ENCODE measurements around the gene RCBTB2.

The RCBTB2 gene

DNA sequence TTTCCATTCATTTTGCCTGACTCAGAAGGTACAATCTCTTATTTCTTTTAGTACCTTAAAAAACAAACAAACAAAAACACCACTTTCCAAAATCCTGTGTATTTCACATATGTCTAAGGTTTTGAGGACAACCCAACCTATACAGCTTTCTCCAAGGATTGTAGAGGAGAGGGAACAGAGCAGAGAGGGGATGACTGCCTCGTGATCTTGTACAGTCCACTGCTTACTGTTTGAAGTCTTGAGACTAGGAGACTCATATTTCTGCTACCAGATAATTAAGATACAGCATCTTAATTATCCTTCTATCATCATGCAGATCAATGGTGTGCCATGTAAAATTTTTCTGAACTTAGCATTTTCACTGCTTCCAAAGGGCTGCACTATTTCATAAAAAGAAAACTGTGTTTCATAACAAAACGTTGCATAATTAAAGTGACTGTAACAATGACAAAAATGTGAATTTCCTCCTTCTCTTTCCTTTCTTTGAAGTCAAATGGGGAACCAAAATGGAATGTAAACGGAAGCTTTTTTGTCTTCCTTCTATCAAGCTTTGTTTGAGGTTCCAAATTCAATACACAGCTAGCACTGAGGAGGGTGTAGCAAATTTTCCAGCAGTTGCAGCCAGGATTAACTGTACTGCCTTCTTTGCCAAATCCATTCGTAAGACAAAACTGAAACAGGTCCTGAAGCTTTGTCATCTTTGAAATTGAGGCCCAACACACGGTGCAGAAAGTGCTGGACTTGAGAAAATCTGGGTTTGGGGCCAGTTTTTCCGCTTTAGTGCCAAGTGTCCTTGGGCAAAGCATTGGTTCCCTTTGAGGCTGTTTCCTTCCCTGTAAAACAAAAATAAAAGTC lies 34.9 kb upstream of the RCBTB2 start:
- ChIA-PET CTCF (interaction anchor here (1.1 kb wide), 1 partner anchor 12 kb away, joined by 3 read pairs; no protein-coding TSS in a partner anchor), POLR2A (no interaction called here)
- no peak for TF ChIP-seq ZNF707 (tag by site-specific recombination; IDR thresholded peaks at IDR 0.05)
- TF ChIP-seq ZNF24 (tag by site-specific recombination; IDR thresholded peaks at IDR 0.05) = no peak
- TF ChIP-seq, protein P1, sequence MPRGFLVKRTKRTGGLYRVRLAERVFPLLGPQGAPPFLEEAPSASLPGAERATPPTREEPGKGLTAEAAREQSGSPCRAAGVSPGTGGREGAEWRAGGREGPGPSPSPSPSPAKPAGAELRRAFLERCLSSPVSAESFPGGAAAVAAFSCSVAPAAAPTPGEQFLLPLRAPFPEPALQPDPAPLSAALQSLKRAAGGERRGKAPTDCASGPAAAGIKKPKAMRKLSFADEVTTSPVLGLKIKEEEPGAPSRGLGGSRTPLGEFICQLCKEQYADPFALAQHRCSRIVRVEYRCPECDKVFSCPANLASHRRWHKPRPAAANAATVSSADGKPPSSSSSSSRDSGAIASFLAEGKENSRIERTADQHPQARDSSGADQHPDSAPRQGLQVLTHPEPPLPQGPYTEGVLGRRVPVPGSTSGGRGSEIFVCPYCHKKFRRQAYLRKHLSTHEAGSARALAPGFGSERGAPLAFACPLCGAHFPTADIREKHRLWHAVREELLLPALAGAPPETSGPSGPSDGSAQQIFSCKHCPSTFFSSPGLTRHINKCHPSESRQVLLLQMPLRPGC (tag by site-specific recombination; IDR thresholded peaks at IDR 0.05) = no peak
- TF ChIP-seq, protein P2, sequence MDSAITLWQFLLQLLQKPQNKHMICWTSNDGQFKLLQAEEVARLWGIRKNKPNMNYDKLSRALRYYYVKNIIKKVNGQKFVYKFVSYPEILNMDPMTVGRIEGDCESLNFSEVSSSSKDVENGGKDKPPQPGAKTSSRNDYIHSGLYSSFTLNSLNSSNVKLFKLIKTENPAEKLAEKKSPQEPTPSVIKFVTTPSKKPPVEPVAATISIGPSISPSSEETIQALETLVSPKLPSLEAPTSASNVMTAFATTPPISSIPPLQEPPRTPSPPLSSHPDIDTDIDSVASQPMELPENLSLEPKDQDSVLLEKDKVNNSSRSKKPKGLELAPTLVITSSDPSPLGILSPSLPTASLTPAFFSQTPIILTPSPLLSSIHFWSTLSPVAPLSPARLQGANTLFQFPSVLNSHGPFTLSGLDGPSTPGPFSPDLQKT (IDR thresholded peaks at IDR 0.05; ENCODE audit: borderline replicate concordance, low read depth, low read length) = no peak
- Histone ChIP-seq H3K27ac (ENCODE audit: extremely low read depth, low read depth, low read length) (no peak overlapping the region), H3K36me3 (ENCODE audit: control insufficient read depth in 2 of 2, insufficient read depth in 1 of 2, low read length in 2 of 2) (no peaks in the 10 kb centered on the region), H3K4me3 (ENCODE audit: low read depth, low read length) (no peak overlapping the region), H3K4me1 (ENCODE audit: control insufficient read depth, insufficient read depth, low read length) (no peaks in the 10 kb centered on the region), H3K9me3 (ENCODE audit: control insufficient read depth, insufficient read depth, low read depth, low read length) (no peaks in the 10 kb centered on the region)

DNA sequence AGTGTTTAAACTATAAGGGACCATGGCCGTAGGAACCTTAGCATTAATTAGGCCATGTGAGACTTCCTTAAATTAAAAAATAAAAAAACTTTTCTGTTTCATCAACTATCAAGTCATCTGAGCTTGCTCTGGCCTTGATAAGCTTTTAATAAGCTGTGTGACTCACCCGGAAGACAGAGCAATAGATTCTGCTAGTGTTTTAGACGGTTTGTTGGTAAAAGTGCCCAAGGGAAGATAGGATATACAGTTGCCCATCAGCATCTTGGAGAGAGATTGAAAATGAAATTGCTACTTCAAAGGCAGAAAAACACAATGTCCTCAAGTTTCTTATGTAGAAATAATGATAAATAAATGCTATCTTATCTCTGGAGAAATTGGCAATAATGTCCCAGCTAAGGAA lies 31.2 kb upstream of the RCBTB2 start:
- Histone ChIP-seq H3K27ac (ENCODE audit: extremely low read depth, low read depth, low read length) (no peak overlapping the region), H3K36me3 (ENCODE audit: control insufficient read depth in 2 of 2, insufficient read depth in 1 of 2, low read length in 2 of 2) (no peaks in the 10 kb centered on the region), H3K4me3 (ENCODE audit: low read depth, low read length) (no peak overlapping the region), H3K4me1 (ENCODE audit: control insufficient read depth, insufficient read depth, low read length) (no peaks in the 10 kb centered on the region), H3K9me3 (ENCODE audit: control insufficient read depth, insufficient read depth, low read depth, low read length) (no peaks in the 10 kb centered on the region)
- ChIA-PET POLR2A (interaction anchor here (1.6 kb wide), 1 partner anchor 31 kb away, joined by 5 read pairs; the partner anchor contains the start of gene RCBTB2), CTCF (interaction anchor here (0.5 to 1.5 kb wide), 3 partner anchors 16 to 526 kb away, joined by 3 to 6 read pairs (median 3); no protein-coding TSS in a partner anchor)
- TF ChIP-seq ZBTB17 (tag by site-specific recombination; IDR thresholded peaks at IDR 0.05) (peak; percentile 74), ZNF433 (tag by site-specific recombination; IDR thresholded peaks at IDR 0.05; ENCODE audit: low read depth) (no peak)

DNA sequence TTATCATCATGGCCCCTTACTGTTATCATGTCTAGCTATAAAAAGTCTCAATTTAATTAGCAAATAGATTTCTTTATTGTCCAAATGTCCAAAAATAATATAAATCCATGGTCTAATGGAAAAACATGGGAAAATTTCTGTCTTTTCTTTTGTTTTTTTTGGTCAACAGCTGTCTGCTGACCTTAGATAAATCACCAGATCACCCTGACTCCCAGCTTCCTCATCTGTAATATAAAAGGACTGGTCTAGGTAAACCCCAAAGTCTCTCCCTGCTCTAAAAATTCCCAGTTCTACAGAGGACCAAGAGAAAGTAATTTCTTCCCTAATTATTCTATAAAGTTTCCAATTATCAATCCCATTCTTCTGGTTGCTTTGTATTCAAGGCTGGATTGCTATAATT lies 30.7 kb upstream of the RCBTB2 start:
- H3K36me3 ChIP-seq (ENCODE audit: control insufficient read depth in 2 of 2, insufficient read depth in 1 of 2, low read length in 2 of 2) = no peaks in the 10 kb centered on the region
- H3K4me1 ChIP-seq (ENCODE audit: control insufficient read depth, insufficient read depth, low read length) = no peaks in the 10 kb centered on the region
- no peaks in the 10 kb centered on the region for H3K9me3 ChIP-seq (ENCODE audit: control insufficient read depth, insufficient read depth, low read depth, low read length)
- H3K4me3 ChIP-seq (ENCODE audit: low read depth, low read length) = no peak overlapping the region
- ChIA-PET CTCF (interaction anchor here (0.5 to 1.5 kb wide), 4 partner anchors 17 to 525 kb away, joined by 3 to 6 read pairs (median 3); no protein-coding TSS in a partner anchor), POLR2A (interaction anchor here (1.6 kb wide), 1 partner anchor 31 kb away, joined by 5 read pairs; the partner anchor contains the start of gene RCBTB2)
- TF ChIP-seq SP3 (tag by site-specific recombination; IDR thresholded peaks at IDR 0.05) = no peak
- no peak for TF ChIP-seq PRDM1 (tag by site-specific recombination; IDR thresholded peaks at IDR 0.05)
- TF ChIP-seq ZNF585B (tag by site-specific recombination; IDR thresholded peaks at IDR 0.05) = no peak
- TF ChIP-seq ZNF473 (tag by site-specific recombination; IDR thresholded peaks at IDR 0.05) = no peak
- no peak for TF ChIP-seq ZFP3 (tag by site-specific recombination; IDR thresholded peaks at IDR 0.05; ENCODE audit: low read depth)
- no peak for TF ChIP-seq ZNF239 (tag by site-specific recombination; IDR thresholded peaks at IDR 0.05)
- H3K27ac ChIP-seq (ENCODE audit: extremely low read depth, low read depth, low read length) = no peak overlapping the region

DNA sequence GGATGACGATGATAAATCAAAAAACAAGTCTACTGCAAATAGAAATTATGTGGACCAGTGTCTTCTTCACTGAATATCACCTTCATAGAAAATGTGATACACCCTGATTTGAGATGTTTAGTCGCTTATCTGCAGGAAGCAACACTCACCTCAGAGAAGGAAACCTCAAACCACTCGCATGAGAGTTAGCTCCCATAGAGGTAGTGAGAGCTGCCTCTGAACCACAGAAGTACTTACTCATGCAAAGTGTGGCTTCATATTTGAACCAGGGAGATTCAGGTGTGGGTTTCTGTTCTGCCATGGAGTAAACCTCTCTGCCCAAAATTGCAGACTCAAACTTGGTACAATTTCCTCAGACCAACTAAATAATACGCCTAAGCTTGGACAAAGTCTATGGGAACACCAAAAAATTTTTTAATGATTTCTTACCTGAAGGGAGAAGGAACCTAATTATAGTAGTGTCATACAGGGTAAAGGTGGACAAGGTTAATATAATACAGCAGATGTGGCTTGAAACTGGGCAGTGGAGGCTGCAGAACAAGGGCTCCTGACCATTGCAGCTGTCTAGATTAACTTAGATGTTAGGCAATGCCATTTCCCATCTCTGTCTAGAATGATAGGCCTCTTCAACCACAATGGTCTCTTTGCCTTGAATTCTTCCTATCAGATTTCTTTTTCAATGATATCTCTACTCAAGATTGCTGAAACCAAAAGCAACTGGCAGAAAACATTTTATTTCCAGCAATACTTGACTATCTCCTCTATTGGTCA lies 29.6 kb upstream of the RCBTB2 start:
- POLR2A ChIA-PET = no interaction called here
- Histone ChIP-seq H3K4me1 (ENCODE audit: control insufficient read depth, insufficient read depth, low read length) (no peaks in the 10 kb centered on the region), H3K27ac (ENCODE audit: extremely low read depth, low read depth, low read length) (no peak overlapping the region), H3K4me3 (ENCODE audit: low read depth, low read length) (no peak overlapping the region), H3K36me3 (ENCODE audit: control insufficient read depth in 2 of 2, insufficient read depth in 1 of 2, low read length in 2 of 2) (no peaks in the 10 kb centered on the region), H3K9me3 (ENCODE audit: control insufficient read depth, insufficient read depth, low read depth, low read length) (no peaks in the 10 kb centered on the region)
- CTCF ChIA-PET = interaction anchor here (1.5 kb wide), 1 partner anchor 18 kb away, joined by 6 read pairs; no protein-coding TSS in a partner anchor
- no peak for TF ChIP-seq YY1 (tag by site-specific recombination; IDR thresholded peaks at IDR 0.05)
- no peak for TF ChIP-seq ZNF571 (tag by site-specific recombination; IDR thresholded peaks at IDR 0.05)
- no peak for TF ChIP-seq ZNF600 (tag by site-specific recombination; IDR thresholded peaks at IDR 0.05)
- TF ChIP-seq, protein P3, sequence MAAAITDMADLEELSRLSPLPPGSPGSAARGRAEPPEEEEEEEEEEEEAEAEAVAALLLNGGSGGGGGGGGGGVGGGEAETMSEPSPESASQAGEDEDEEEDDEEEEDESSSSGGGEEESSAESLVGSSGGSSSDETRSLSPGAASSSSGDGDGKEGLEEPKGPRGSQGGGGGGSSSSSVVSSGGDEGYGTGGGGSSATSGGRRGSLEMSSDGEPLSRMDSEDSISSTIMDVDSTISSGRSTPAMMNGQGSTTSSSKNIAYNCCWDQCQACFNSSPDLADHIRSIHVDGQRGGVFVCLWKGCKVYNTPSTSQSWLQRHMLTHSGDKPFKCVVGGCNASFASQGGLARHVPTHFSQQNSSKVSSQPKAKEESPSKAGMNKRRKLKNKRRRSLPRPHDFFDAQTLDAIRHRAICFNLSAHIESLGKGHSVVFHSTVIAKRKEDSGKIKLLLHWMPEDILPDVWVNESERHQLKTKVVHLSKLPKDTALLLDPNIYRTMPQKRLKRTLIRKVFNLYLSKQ (tag by site-specific recombination; IDR thresholded peaks at IDR 0.05; ENCODE audit: borderline replicate concordance) = no peak
- TF ChIP-seq ZBTB7A (tag by site-specific recombination; IDR thresholded peaks at IDR 0.05; ENCODE audit: low read depth) = no peak
- TF ChIP-seq EGR2 (tag by site-specific recombination; IDR thresholded peaks at IDR 0.05; ENCODE audit: low read depth) = no peak
- TF ChIP-seq ZBTB17 (tag by site-specific recombination; IDR thresholded peaks at IDR 0.05) = no peak
- no peak for TF ChIP-seq ZBTB8A (tag by site-specific recombination; IDR thresholded peaks at IDR 0.05)
- no peak for TF ChIP-seq ZNF266 (tag by site-specific recombination; IDR thresholded peaks at IDR 0.05; ENCODE audit: low read depth)
- no peak for TF ChIP-seq ZNF416 (tag by site-specific recombination; IDR thresholded peaks at IDR 0.05)
- TF ChIP-seq ZNF623 (tag by site-specific recombination; IDR thresholded peaks at IDR 0.05) = no peak
